ENCODE results near the gene HSD11B1. TPM values are rescaled to one million over a fixed set of nuclear protein-coding genes. Genes with fewer than 3 reads are reported as not detected.

Gene HSD11B1
- polyA plus RNA-seq, 1 donor from 2014 or later, result not detected

DNA sequence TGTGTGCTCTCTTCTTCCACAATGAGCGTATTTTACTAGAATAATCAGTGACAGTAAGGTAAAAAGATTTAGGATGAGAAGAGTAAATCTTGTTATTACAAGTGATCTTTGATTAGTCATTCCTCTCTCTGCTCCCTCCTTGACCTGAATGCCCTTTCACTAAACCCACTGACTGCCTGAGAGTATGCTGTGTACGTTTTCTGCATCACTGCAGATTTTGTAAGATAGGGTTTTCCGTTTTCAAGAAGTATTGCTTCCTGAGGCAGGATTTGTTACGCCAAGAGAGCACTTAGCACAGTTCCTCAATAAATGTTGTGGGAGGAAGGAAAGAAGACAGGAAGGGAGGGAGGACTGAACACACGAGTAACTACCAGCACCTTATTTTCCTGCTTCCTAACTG is 44.7 kb upstream of the HSD11B1 start:
- no peaks in the 10 kb centered on the region for H4K20me1 ChIP-seq (ENCODE audit: insufficient read depth)
- no peaks in the 10 kb centered on the region for H3K9me2 ChIP-seq (ENCODE audit: insufficient read depth, low read length)
- no peak overlapping the region for H3K27ac ChIP-seq (ENCODE audit: low read length)
- H3K4me2 ChIP-seq (ENCODE audit: low read length), result no peak overlapping the region
- H3K27me3 ChIP-seq (ENCODE audit: insufficient read depth, low read depth, low read length), result no peaks in the 10 kb centered on the region
- no peaks in the 10 kb centered on the region for H3K36me3 ChIP-seq (ENCODE audit: insufficient read depth, low read length)
- H3K4me3 ChIP-seq (ENCODE audit: low read length), result no peak overlapping the region
- H3K9ac ChIP-seq (ENCODE audit: low read length), result no peak overlapping the region
- no peaks in the 10 kb centered on the region for H3K9me3 ChIP-seq (ENCODE audit: low read length)
- TF ChIP-seq EZH2 (IDR thresholded peaks at IDR 0.05; ENCODE audit: borderline replicate concordance, insufficient read depth, low read length, poor library complexity, severe bottlenecking) (no peak), MXI1 (conservative IDR thresholded peaks at IDR 0.05; ENCODE audit: poor library complexity, severe bottlenecking) (no peak), SMC3 (conservative IDR thresholded peaks at IDR 0.05; ENCODE audit: poor library complexity) (no peak), TAF1 (IDR thresholded peaks at IDR 0.05; ENCODE audit: low read depth) (no peak), POLR2AphosphoS5 (IDR thresholded peaks at IDR 0.05) (no peak), EP300 (conservative IDR thresholded peaks at IDR 0.05; ENCODE audit: poor library complexity, severe bottlenecking) (no peak), RAD21 (conservative IDR thresholded peaks at IDR 0.05) (no peak)
- TF ChIP-seq, protein P1, sequence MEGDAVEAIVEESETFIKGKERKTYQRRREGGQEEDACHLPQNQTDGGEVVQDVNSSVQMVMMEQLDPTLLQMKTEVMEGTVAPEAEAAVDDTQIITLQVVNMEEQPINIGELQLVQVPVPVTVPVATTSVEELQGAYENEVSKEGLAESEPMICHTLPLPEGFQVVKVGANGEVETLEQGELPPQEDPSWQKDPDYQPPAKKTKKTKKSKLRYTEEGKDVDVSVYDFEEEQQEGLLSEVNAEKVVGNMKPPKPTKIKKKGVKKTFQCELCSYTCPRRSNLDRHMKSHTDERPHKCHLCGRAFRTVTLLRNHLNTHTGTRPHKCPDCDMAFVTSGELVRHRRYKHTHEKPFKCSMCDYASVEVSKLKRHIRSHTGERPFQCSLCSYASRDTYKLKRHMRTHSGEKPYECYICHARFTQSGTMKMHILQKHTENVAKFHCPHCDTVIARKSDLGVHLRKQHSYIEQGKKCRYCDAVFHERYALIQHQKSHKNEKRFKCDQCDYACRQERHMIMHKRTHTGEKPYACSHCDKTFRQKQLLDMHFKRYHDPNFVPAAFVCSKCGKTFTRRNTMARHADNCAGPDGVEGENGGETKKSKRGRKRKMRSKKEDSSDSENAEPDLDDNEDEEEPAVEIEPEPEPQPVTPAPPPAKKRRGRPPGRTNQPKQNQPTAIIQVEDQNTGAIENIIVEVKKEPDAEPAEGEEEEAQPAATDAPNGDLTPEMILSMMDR (IDR thresholded peaks at IDR 0.05; ENCODE audit: poor library complexity, severe bottlenecking), result no peak
- TF ChIP-seq, protein P2, sequence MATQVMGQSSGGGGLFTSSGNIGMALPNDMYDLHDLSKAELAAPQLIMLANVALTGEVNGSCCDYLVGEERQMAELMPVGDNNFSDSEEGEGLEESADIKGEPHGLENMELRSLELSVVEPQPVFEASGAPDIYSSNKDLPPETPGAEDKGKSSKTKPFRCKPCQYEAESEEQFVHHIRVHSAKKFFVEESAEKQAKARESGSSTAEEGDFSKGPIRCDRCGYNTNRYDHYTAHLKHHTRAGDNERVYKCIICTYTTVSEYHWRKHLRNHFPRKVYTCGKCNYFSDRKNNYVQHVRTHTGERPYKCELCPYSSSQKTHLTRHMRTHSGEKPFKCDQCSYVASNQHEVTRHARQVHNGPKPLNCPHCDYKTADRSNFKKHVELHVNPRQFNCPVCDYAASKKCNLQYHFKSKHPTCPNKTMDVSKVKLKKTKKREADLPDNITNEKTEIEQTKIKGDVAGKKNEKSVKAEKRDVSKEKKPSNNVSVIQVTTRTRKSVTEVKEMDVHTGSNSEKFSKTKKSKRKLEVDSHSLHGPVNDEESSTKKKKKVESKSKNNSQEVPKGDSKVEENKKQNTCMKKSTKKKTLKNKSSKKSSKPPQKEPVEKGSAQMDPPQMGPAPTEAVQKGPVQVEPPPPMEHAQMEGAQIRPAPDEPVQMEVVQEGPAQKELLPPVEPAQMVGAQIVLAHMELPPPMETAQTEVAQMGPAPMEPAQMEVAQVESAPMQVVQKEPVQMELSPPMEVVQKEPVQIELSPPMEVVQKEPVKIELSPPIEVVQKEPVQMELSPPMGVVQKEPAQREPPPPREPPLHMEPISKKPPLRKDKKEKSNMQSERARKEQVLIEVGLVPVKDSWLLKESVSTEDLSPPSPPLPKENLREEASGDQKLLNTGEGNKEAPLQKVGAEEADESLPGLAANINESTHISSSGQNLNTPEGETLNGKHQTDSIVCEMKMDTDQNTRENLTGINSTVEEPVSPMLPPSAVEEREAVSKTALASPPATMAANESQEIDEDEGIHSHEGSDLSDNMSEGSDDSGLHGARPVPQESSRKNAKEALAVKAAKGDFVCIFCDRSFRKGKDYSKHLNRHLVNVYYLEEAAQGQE (IDR thresholded peaks at IDR 0.05; ENCODE audit: borderline replicate concordance), result no peak
- H2AFZ ChIP-seq (ENCODE audit: low read depth, low read length), result no peak overlapping the region
- no peaks in the 10 kb centered on the region for H3F3A ChIP-seq (ENCODE audit: insufficient read depth, low read length, poor library complexity, severe bottlenecking)
- H3K79me2 ChIP-seq (replicated peaks; ENCODE audit: insufficient read depth, low read length), result no peaks in the 10 kb centered on the region

DNA sequence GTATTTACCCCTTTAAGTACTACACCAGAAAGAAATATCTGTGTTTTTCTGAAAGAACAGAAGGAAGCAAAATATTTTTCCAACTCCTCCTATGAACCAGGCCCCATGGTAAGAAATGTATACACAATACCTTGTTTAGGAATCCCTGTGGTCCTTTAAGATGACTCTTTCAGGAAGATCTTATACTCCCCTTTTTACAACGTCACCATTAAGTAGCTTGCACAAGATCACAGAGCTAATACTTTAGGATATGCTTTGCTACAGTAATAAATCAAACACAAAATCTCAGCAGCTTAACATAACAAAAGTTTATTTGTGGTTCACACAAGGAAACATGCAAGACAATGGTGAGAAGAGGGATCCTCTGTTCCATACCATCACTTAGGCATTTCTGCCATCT is 43.6 kb upstream of the HSD11B1 start:
- H3K79me2 ChIP-seq (replicated peaks; ENCODE audit: insufficient read depth, low read length), result no peaks in the 10 kb centered on the region
- no peak overlapping the region for H3K4me2 ChIP-seq (ENCODE audit: low read length)
- TF ChIP-seq RAD21 (conservative IDR thresholded peaks at IDR 0.05), result no peak
- no peak for TF ChIP-seq MXI1 (conservative IDR thresholded peaks at IDR 0.05; ENCODE audit: poor library complexity, severe bottlenecking)
- no peak for TF ChIP-seq SMC3 (conservative IDR thresholded peaks at IDR 0.05; ENCODE audit: poor library complexity)
- TF ChIP-seq POLR2AphosphoS5 (IDR thresholded peaks at IDR 0.05), result no peak
- TF ChIP-seq TAF1 (IDR thresholded peaks at IDR 0.05; ENCODE audit: low read depth), result no peak
- TF ChIP-seq EP300 (conservative IDR thresholded peaks at IDR 0.05; ENCODE audit: poor library complexity, severe bottlenecking), result no peak
- TF ChIP-seq, protein P2 (IDR thresholded peaks at IDR 0.05; ENCODE audit: borderline replicate concordance), result no peak
- TF ChIP-seq, protein P1 (IDR thresholded peaks at IDR 0.05; ENCODE audit: poor library complexity, severe bottlenecking), result no peak
- no peak for TF ChIP-seq EZH2 (IDR thresholded peaks at IDR 0.05; ENCODE audit: borderline replicate concordance, insufficient read depth, low read length, poor library complexity, severe bottlenecking)
- no peaks in the 10 kb centered on the region for H3K9me2 ChIP-seq (ENCODE audit: insufficient read depth, low read length)
- no peaks in the 10 kb centered on the region for H3K36me3 ChIP-seq (ENCODE audit: insufficient read depth, low read length)
- H3K27me3 ChIP-seq (ENCODE audit: insufficient read depth, low read depth, low read length), result no peaks in the 10 kb centered on the region
- no peak overlapping the region for H3K9ac ChIP-seq (ENCODE audit: low read length)
- H4K20me1 ChIP-seq (ENCODE audit: insufficient read depth), result no peaks in the 10 kb centered on the region
- H3K4me3 ChIP-seq (ENCODE audit: low read length), result no peak overlapping the region
- no peaks in the 10 kb centered on the region for H3F3A ChIP-seq (ENCODE audit: insufficient read depth, low read length, poor library complexity, severe bottlenecking)
- H3K27ac ChIP-seq (ENCODE audit: low read length), result no peak overlapping the region
- no peak overlapping the region for H2AFZ ChIP-seq (ENCODE audit: low read depth, low read length)
- H3K9me3 ChIP-seq (ENCODE audit: low read length), result no peaks in the 10 kb centered on the region
